Ishikawa (cell line): ENCODE results near the gene GOLT1B.

Experiments used
- CEBPB ChIP-seq: IDR thresholded peaks from 2 replicates; pipeline ENCODE4 v1.6.1; 2012
- CREB1 ChIP-seq: IDR thresholded peaks from 2 replicates; pipeline ENCODE4 v1.6.1; 2012; ENCODE audit warnings: low read depth
- EGR1 ChIP-seq: IDR thresholded peaks from 2 replicates; pipeline ENCODE4 v1.6.1; 2012
- EP300 ChIP-seq: IDR thresholded peaks from 2 replicates; pipeline ENCODE4 v1.6.1; 2012; ENCODE audit warnings: borderline replicate concordance
- FOXM1 ChIP-seq: IDR thresholded peaks from 2 replicates; pipeline ENCODE4 v1.6.1; 2012; ENCODE audit warnings: low read depth, borderline replicate concordance
- NFIC ChIP-seq: IDR thresholded peaks from 2 replicates; pipeline ENCODE4 v1.6.1; 2012
- RAD21 ChIP-seq: IDR thresholded peaks from 2 replicates; pipeline ENCODE4 v1.6.1; 2012; ENCODE audit warnings: low read depth
- TAF1 ChIP-seq: IDR thresholded peaks from 2 replicates; pipeline ENCODE4 v1.6.1; 2012; ENCODE audit warnings: low read depth, mild to moderate bottlenecking
- TCF12 ChIP-seq: IDR thresholded peaks from 2 replicates; pipeline ENCODE4 v1.6.1; 2012; ENCODE audit warnings: low read depth
- TEAD4 ChIP-seq: IDR thresholded peaks from 2 replicates; pipeline ENCODE4 v1.6.1; 2012
- YY1 ChIP-seq: IDR thresholded peaks from 2 replicates; pipeline ENCODE4 v1.6.1; 2012; ENCODE audit warnings: low read depth
- ZBTB7A ChIP-seq: IDR thresholded peaks from 2 replicates; pipeline ENCODE4 v1.6.1; 2012; ENCODE audit warnings: low read depth
- TF ChIP-seq, protein P1 (sequence below): IDR thresholded peaks from 2 replicates; pipeline ENCODE4 v1.6.1; 2012
- TF ChIP-seq, protein P2 (sequence below): IDR thresholded peaks from 2 replicates; pipeline ENCODE4 v1.6.1; 2012; ENCODE audit warnings: low read depth, mild to moderate bottlenecking
- TF ChIP-seq, protein P3 (sequence below): IDR thresholded peaks from 2 replicates; pipeline ENCODE4 v1.6.1; 2012

GOLT1B gene

DNA sequence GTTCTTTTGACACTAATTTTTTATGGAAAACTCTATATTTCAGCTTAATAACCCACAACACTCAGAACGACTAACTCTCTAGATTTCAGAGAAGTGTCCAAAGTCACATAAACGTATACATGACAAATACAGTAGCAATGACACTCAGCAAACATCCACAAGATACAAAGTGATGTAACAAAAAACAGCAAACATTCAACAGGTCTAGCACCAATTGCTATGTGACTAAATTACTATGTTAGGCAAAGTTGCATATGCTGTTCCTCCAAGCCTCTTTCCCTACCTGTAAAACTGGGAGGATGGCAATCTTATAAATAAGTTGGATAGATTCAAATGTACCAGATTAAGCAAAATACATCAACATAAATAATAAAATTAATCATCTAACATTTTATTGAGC lies 1.8 kb upstream of the GOLT1B start:
- no peak for TF ChIP-seq CREB1
- no peak for TF ChIP-seq NFIC
- TF ChIP-seq FOXM1 = no peak
- TF ChIP-seq, protein P1, sequence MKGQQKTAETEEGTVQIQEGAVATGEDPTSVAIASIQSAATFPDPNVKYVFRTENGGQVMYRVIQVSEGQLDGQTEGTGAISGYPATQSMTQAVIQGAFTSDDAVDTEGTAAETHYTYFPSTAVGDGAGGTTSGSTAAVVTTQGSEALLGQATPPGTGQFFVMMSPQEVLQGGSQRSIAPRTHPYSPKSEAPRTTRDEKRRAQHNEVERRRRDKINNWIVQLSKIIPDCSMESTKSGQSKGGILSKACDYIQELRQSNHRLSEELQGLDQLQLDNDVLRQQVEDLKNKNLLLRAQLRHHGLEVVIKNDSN = no peak
- no peak for TF ChIP-seq CEBPB
- no peak for TF ChIP-seq YY1
- TF ChIP-seq, protein P2, sequence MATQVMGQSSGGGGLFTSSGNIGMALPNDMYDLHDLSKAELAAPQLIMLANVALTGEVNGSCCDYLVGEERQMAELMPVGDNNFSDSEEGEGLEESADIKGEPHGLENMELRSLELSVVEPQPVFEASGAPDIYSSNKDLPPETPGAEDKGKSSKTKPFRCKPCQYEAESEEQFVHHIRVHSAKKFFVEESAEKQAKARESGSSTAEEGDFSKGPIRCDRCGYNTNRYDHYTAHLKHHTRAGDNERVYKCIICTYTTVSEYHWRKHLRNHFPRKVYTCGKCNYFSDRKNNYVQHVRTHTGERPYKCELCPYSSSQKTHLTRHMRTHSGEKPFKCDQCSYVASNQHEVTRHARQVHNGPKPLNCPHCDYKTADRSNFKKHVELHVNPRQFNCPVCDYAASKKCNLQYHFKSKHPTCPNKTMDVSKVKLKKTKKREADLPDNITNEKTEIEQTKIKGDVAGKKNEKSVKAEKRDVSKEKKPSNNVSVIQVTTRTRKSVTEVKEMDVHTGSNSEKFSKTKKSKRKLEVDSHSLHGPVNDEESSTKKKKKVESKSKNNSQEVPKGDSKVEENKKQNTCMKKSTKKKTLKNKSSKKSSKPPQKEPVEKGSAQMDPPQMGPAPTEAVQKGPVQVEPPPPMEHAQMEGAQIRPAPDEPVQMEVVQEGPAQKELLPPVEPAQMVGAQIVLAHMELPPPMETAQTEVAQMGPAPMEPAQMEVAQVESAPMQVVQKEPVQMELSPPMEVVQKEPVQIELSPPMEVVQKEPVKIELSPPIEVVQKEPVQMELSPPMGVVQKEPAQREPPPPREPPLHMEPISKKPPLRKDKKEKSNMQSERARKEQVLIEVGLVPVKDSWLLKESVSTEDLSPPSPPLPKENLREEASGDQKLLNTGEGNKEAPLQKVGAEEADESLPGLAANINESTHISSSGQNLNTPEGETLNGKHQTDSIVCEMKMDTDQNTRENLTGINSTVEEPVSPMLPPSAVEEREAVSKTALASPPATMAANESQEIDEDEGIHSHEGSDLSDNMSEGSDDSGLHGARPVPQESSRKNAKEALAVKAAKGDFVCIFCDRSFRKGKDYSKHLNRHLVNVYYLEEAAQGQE = no peak
- TF ChIP-seq TEAD4 = no peak
- no peak for TF ChIP-seq ZBTB7A
- TF ChIP-seq, protein P3, sequence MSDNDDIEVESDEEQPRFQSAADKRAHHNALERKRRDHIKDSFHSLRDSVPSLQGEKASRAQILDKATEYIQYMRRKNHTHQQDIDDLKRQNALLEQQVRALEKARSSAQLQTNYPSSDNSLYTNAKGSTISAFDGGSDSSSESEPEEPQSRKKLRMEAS = no peak
- TF ChIP-seq EGR1 = no peak
- no peak for TF ChIP-seq TCF12
- no peak for TF ChIP-seq EP300
- no peak for TF ChIP-seq RAD21
- no peak for TF ChIP-seq TAF1

DNA sequence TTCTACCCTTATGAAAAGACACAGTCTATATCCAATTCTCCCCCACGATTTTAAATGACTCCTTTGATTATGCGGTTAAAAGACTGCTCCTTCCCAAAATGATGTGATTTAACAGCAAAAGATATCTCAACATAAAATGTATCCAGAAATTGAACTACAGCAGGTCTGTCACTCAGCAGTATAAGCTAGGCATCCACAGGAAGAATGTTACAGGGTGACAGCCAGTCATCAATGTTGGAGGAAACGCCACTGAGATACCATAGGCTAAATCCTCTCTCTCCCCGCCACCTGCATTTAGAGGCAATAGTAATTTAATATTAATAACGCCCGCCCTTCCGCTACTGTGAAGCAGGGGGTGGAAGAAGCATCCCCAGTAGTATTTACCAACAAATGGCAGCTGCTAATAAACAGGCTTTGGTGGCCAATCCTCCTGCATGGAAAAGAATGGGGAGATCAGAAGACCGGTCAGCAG lies 767 bp upstream of the GOLT1B start:
- no peak for TF ChIP-seq EP300
- no peak for TF ChIP-seq NFIC
- no peak for TF ChIP-seq TCF12
- no peak for TF ChIP-seq YY1
- TF ChIP-seq, protein P2 = no peak
- TF ChIP-seq CEBPB = no peak
- no peak for TF ChIP-seq FOXM1
- TF ChIP-seq ZBTB7A = no peak
- TF ChIP-seq, protein P3 = no peak
- no peak for TF ChIP-seq CREB1
- TF ChIP-seq TEAD4 = no peak
- TF ChIP-seq, protein P1 = no peak
- no peak for TF ChIP-seq RAD21
- TF ChIP-seq TAF1 = no peak
- no peak for TF ChIP-seq EGR1

DNA sequence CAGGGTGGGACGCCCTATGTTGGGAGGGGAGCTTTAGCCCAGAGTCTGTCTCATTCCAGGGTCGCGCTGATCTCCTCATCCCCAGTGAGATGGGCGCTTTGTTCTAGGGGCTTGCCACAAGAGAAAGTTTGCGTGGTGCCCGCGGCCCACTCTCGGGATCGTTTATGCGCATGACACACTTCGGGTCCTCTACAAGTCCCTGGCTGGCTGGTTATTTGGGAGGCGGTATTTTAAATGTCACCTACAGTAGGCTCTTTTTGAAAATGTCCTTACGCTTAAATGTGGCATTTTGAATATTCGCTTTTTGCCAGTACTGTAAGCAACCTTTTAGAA lies 541 bp downstream of the GOLT1B start:
- no peak for TF ChIP-seq ZBTB7A
- no peak for TF ChIP-seq CEBPB
- TF ChIP-seq, protein P3 = no peak
- TF ChIP-seq, protein P2 = no peak
- TF ChIP-seq YY1 = no peak
- TF ChIP-seq RAD21 = no peak
- no peak for TF ChIP-seq TCF12
- TF ChIP-seq TEAD4 = no peak
- TF ChIP-seq FOXM1 = no peak
- TF ChIP-seq, protein P1 = no peak
- no peak for TF ChIP-seq NFIC
- no peak for TF ChIP-seq CREB1

DNA sequence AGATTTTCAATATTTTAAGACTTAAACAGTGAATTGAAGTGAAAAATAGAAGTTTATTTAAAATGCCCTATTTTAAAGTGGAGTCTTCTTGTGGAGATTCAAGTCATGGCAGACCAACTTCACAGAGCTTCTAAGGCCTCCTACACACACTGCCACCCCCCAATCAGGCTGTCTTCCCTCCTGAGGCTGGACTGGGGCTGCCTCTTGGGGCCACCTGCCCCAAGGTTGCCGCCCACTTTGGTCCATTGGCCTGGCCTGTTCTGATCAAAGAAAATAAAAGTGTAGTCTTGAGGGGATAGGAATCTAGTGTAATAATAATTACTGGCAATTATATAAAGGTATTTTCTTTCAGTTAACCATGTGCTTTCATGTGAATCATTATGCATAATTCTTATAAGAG lies 1.3 kb downstream of the GOLT1B start:
- no peak for TF ChIP-seq CREB1
- TF ChIP-seq, protein P2 = no peak
- TF ChIP-seq TEAD4 = no peak
